ENCODE measurements around the gene LCA5L. TPM values are rescaled to one million over a fixed set of nuclear protein-coding genes. Genes with fewer than 3 reads are reported as not detected.
A peak's percentile ranks its signal among the peaks of the same experiment; 100 is the strongest.

Gene LCA5L
- total and polyA plus RNA-seq, 7 donors = 1.2 to 5.3 (median 3.3) TPM

- WGBS, 3 donors = 6 to 18% (median 8%) methylated on average over 17 to 21 of the region's 21 CpGs
- H3K27me3 ChIP-seq (ENCODE audit: insufficient read depth in 3 of 3, low read length in 2 of 3) = no peaks in the 10 kb centered on the region
- peak; percentile 66 to 83 (median 70) for ATAC-seq
- peak overlapping the region; percentile 66 for H3K27ac ChIP-seq
- peak overlapping the region; percentile 65 for H3K4me3 ChIP-seq
- no peaks in the 10 kb centered on the region for H3K9me3 ChIP-seq
- peaks cover 18% of the 10 kb centered on the region for H3K4me1 ChIP-seq
- intact Hi-C loops (cut with DNase I) = loop anchor here (2.0 to 10.0 kb wide), 6 partner anchors 35 to 203 kb away; partner anchors contain the start of genes HMGN1 (in 1 of the 2), LCA5L (in 1 of the 2) and PSMG1 (in 1 of the 2)
- peak; percentile 92 to 96 for DNase-seq
- H3K36me3 ChIP-seq (ENCODE audit: insufficient read depth in 1 of 2, low read depth in 1 of 2) = peaks cover 3 to 24% of the 10 kb centered on the region in 2 donors
- TF ChIP-seq CTCF (IDR thresholded peaks at IDR 0.05) = no peak
Observed at GRCh38 chr21:39387461-39388037, 58.0 kb downstream of the LCA5L start.

DNA sequence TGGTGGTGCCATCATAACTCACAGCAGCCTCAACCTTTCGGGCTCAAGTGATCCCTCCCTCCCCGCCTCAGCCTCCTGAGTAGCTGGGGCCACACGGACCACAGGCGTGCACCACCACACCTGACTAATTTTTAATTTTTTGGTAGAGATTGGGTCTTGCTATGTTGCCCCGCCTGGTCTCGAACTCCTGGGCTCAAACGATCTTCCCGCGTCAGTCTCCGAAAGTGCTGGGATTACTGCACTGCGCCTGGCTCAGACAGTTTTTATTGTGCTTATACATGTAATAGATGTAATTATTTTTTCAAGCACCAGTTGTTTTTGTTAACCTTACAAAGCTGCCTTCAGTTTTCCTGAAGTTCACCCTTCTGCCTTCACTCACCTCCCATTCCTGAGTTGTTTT, 58.7 kb downstream of the LCA5L start:
- no peak for ATAC-seq
- H3K27me3 ChIP-seq (ENCODE audit: insufficient read depth in 3 of 3, low read length in 2 of 3) = no peaks in the 10 kb centered on the region
- 94 to 95% (median 94%) methylated on average over 11 of the region's 11 CpGs for WGBS, 3 donors
- intact Hi-C loops (cut with DNase I) = loop anchor here (5.0 to 10.0 kb wide), 4 partner anchors 35 to 202 kb away; partner anchors contain the start of genes LCA5L (in 1 of the 2) and PSMG1 (in 1 of the 2)
- peak overlapping the region; percentile 66 for H3K27ac ChIP-seq
- peaks cover under 1 to 18% of the 10 kb centered on the region in 2 donors for H3K36me3 ChIP-seq (ENCODE audit: insufficient read depth in 1 of 2, low read depth in 1 of 2)
- H3K9me3 ChIP-seq = no peaks in the 10 kb centered on the region
- no peak for TF ChIP-seq CTCF (IDR thresholded peaks at IDR 0.05)
- no peak for DNase-seq
- peak overlapping the region; percentile 65 for H3K4me3 ChIP-seq
- peaks cover 18% of the 10 kb centered on the region for H3K4me1 ChIP-seq

GRCh38 chr21:39386194-39386593, 59.4 kb downstream of the LCA5L start:
- peak overlapping the region; percentile 65 for H3K4me3 ChIP-seq
- H3K27me3 ChIP-seq (ENCODE audit: insufficient read depth in 3 of 3, low read length in 2 of 3) = no peaks in the 10 kb centered on the region
- H3K9me3 ChIP-seq = no peaks in the 10 kb centered on the region
- peak overlapping the region; percentile 72 for H3K27ac ChIP-seq
- intact Hi-C loops (cut with DNase I) = loop anchor here (5.0 to 10.0 kb wide), 4 partner anchors 34 to 201 kb away; partner anchors contain the start of genes LCA5L (in 1 of the 2) and PSMG1 (in 1 of the 2)
- DNase-seq (peak; percentile 51 to 67), ATAC-seq (peak in 3 of 4 donors; percentile 38 to 47 (median 42))
- H3K36me3 ChIP-seq (ENCODE audit: insufficient read depth in 1 of 2, low read depth in 1 of 2) = peaks cover 0 to 10% of the 10 kb centered on the region in 2 donors
- 47 to 65% (median 58%) methylated on average over 13 of the region's 13 CpGs for WGBS, 3 donors
- TF ChIP-seq CTCF (IDR thresholded peaks at IDR 0.05) = no peak
- H3K4me1 ChIP-seq = peaks cover 23% of the 10 kb centered on the region

GRCh38 chr21:39385299-39386145, 60.1 kb downstream of the LCA5L start:
- H3K27ac ChIP-seq = peak overlapping the region; percentile 72
- peak; percentile 80 to 85 (median 81) for ATAC-seq
- WGBS, 3 donors = 46 to 62% (median 48%) methylated on average over 50 of the region's 50 CpGs
- intact Hi-C loops (cut with DNase I) = loop anchor here (5.0 to 10.0 kb wide), 4 partner anchors 33 to 201 kb away; partner anchors contain the start of genes LCA5L (in 1 of the 2) and PSMG1 (in 1 of the 2)
- peak overlapping the region; percentile 65 for H3K4me3 ChIP-seq
- H3K36me3 ChIP-seq (ENCODE audit: insufficient read depth in 1 of 2, low read depth in 1 of 2) = peaks cover 0 to 4% of the 10 kb centered on the region in 2 donors
- no peak for TF ChIP-seq CTCF (IDR thresholded peaks at IDR 0.05)
- H3K4me1 ChIP-seq = peaks cover 27% of the 10 kb centered on the region
- no peaks in the 10 kb centered on the region for H3K27me3 ChIP-seq (ENCODE audit: insufficient read depth in 3 of 3, low read length in 2 of 3)
- peak; percentile 83 to 93 for DNase-seq
- no peaks in the 10 kb centered on the region for H3K9me3 ChIP-seq
